HepG2 (cell line): Measurements from ENCODE around the gene WDR13. TPM values are rescaled to one million over a fixed set of nuclear protein-coding genes. Genes with fewer than 3 reads are reported as not detected.

Source experiments
- ATAC-seq: fragments of 200-7000 bp; cut with Tn5 transposase; 3 replicates; pipeline ENCODE4 v1.9.1; 2020; ENCODE audit warnings: mild to moderate bottlenecking, moderate library complexity
- BruUV-seq: library from RNA; stranded (reverse); fragments of 400-500 nt; replicated peaks from 2 replicates; lab custom pipeline; 2021; lab: Mats Ljungman, UMichigan
- CTCF ChIA-PET: fragments of 300-600 bp; formaldehyde crosslinking; extraction: SDS; loops from one replicate; lab custom pipeline; 2021; ENCODE audit warnings: low total read pairs, inconsistent platforms, low intra/inter-chr PET ratio; lab: Yijun Ruan, JAX
- POLR2A ChIA-PET: fragments of 350-600 bp; sonication (Branson Sonifier 250); formaldehyde crosslinking; loops from one replicate; lab custom pipeline; 2020; ENCODE audit warnings: antibody characterized with exemption, inconsistent platforms; lab: Yijun Ruan, JAX
- DNase-seq: peaks from one replicate; pipeline ENCODE4 v3.0.0-alpha.2; 2015; ENCODE audit warnings: low spot score
- FAIRE-seq: peaks from 3 replicates; lab custom pipeline; 2011; peaks lifted over from hg19 to GRCh38; lab: Jason Lieb, UNC
- H2AFZ ChIP-seq: one replicate; pipeline ENCODE4 v1.6.1; 2011; ENCODE audit warnings: low read length, inconsistent platforms
- H3K27ac ChIP-seq: fragments of 300-600 bp; 3 replicates; pipeline ENCODE4 v1.8.0; 2011; ENCODE audit warnings: mixed run types, mild to moderate bottlenecking, mixed read lengths, low read length, inconsistent platforms; ENCODE audit not compliant: insufficient read depth; ENCODE audit errors: extremely low read length
- H3K27me3 ChIP-seq, 2 experiments: fragments of 200-600 bp in 1 of 2; 2 replicates in 1 of 2; 3 replicates in 1 of 2; pipeline versions ENCODE4 v1.6.0 to v1.8.0; 2011; ENCODE audit warnings: low read length in 2 of 2, mild to moderate bottlenecking in 2 of 2, moderate library complexity in 2 of 2, inconsistent platforms in 1 of 2; ENCODE audit not compliant: insufficient read depth in 2 of 2, control insufficient read depth in 1 of 2
- H3K36me3 ChIP-seq, 2 experiments: fragments of 200-600 bp in 1 of 2; replicated peaks in 1 of 2; 2 replicates in 1 of 2; 3 replicates in 1 of 2; pipeline versions ENCODE4 v1.5.1 to v1.8.0; 2011; ENCODE audit warnings: low read length in 2 of 2, inconsistent platforms in 1 of 2; ENCODE audit not compliant: insufficient read depth in 2 of 2, control insufficient read depth in 1 of 2
- H3K4me1 ChIP-seq: 2 replicates; pipeline ENCODE4 v1.5.1; 2012; ENCODE audit warnings: low read length, inconsistent platforms; ENCODE audit not compliant: insufficient read depth
- H3K4me2 ChIP-seq: 2 replicates; pipeline ENCODE4 v1.6.0; 2011; ENCODE audit warnings: low read depth, low read length, inconsistent platforms
- H3K4me3 ChIP-seq, 3 experiments: fragments of 200-600 bp in 1 of 3; sonication (generic), shearing (Covaris generic) in 1 of 3; replicated peaks in 1 of 3; 2 replicates each; pipeline ENCODE4 v1.5.1; 2011 to 2016; ENCODE audit warnings: low read length in 3 of 3, inconsistent platforms in 2 of 3, low read depth in 2 of 3, mild to moderate bottlenecking in 2 of 3, control low read depth in 1 of 3, mixed read lengths in 1 of 3; ENCODE audit not compliant: insufficient read depth in 1 of 3
- H3K79me2 ChIP-seq: one replicate; pipeline ENCODE4 v1.6.1; 2011; ENCODE audit warnings: low read length, inconsistent platforms; ENCODE audit not compliant: insufficient read depth
- H3K9ac ChIP-seq: 2 replicates; pipeline ENCODE4 v1.6.0; 2011; ENCODE audit warnings: mild to moderate bottlenecking, low read depth, low read length, inconsistent platforms; ENCODE audit not compliant: insufficient read depth
- H3K9me3 ChIP-seq: 2 replicates; pipeline ENCODE4 v1.5.1; 2012; ENCODE audit warnings: mild to moderate bottlenecking, low read length
- H4K20me1 ChIP-seq: 2 replicates; pipeline ENCODE4 v1.6.0; 2011; ENCODE audit warnings: inconsistent platforms, mild to moderate bottlenecking, low read length, moderate library complexity; ENCODE audit not compliant: insufficient read depth
- AGO2 ChIP-seq: fragments of 200-400 bp; formaldehyde crosslinking; optimal IDR thresholded peaks from 2 replicates; pipeline ENCODE3; 2017; ENCODE audit warnings: mild to moderate bottlenecking, low read depth, low read length, moderate library complexity
- ATF4 ChIP-seq, 2 experiments: fragments of 450-650 bp in 1 of 2; sonication (generic) in 1 of 2; formaldehyde crosslinking; IDR thresholded peaks; 2 replicates each; pipeline versions ENCODE4 v1.5.0 to v1.8.0; 2020 to 2022; ENCODE audit warnings: mild to moderate bottlenecking in 1 of 2, missing genetic modification reagents in 1 of 2
- EHMT2 ChIP-seq: fragments of 200-600 bp; sonication (generic); IDR thresholded peaks from 2 replicates; pipeline ENCODE4 v1.7.0; 2017; ENCODE audit warnings: antibody characterized with exemption, low read depth, low read length, borderline replicate concordance
- HMGXB4 ChIP-seq, 2 experiments: sonication (generic) in 1 of 2; formaldehyde crosslinking in 1 of 2; IDR thresholded peaks; 2 replicates each; pipeline versions ENCODE4 v1.4.0 to v1.6.1; 2018 to 2020; ENCODE audit warnings: missing genetic modification reagents in 2 of 2, borderline replicate concordance in 1 of 2, low read depth in 1 of 2, mild to moderate bottlenecking in 1 of 2, missing biosample characterization in 1 of 2
- LRRFIP1 ChIP-seq: sonication (generic); formaldehyde crosslinking; conservative IDR thresholded peaks from 2 replicates; pipeline ENCODE4 v1.4.0; 2020; ENCODE audit warnings: missing genetic modification reagents
- NFE2L2 ChIP-seq: fragments of 150-350 bp; IDR thresholded peaks from 2 replicates; pipeline ENCODE4 v1.6.1; 2014; ENCODE audit warnings: low read length
- THYN1 ChIP-seq: sonication (generic); formaldehyde crosslinking; IDR thresholded peaks from 2 replicates; pipeline ENCODE4 v1.8.1; 2023; ENCODE audit warnings: low read depth, mild to moderate bottlenecking, moderate library complexity, missing genetic modification reagents, borderline replicate concordance
- WIZ ChIP-seq: sonication (generic); formaldehyde crosslinking; IDR thresholded peaks from 2 replicates; pipeline ENCODE4 v1.5.1; 2020; ENCODE audit warnings: mild to moderate bottlenecking, missing genetic modification reagents
- ZBTB1 ChIP-seq: sonication (generic); formaldehyde crosslinking; IDR thresholded peaks from 2 replicates; pipeline ENCODE4 v1.4.0; 2020; ENCODE audit warnings: missing genetic modification reagents, borderline replicate concordance
- ZNF44 ChIP-seq: sonication (generic); formaldehyde crosslinking; IDR thresholded peaks from 2 replicates; pipeline ENCODE4 v1.5.1; 2020; ENCODE audit warnings: mild to moderate bottlenecking, missing genetic modification reagents
- WGBS: methylation state at CpG from one replicate; pipeline ENCODE4 v1.1.6; 2017; ENCODE audit warnings: low lambda C conversion rate; 5-methylcytosine and 5-hydroxymethylcytosine counted together
- in situ Hi-C: cut with HindIII; loops from 2 replicates; pipeline ENCODE4 v1.10.0; 2017; ENCODE audit warnings: low pct_unique_long_range_greater_than_20kb; ENCODE audit not compliant: extremely low pct_ligation_motif_present
- intact Hi-C: fragments of 100-400 bp; cut with micrococcal nuclease; formaldehyde crosslinking; loops from one replicate; pipeline ENCODE4 v1.10.0; 2022; ENCODE audit not compliant: unreplicated experiment
- polyA plus RNA-seq, 8 experiments: library from polyadenylated mRNA; depleted of rRNA in 3 of 8; stranded (reverse) in 7 of 8; unstranded in 1 of 8; fragments of >200 nt; fragmentation: Illumina TruSeq in 4 of 8; extraction: Trizol in 4 of 8; gene quantifications; 2 replicates each; pipeline versions ENCODE4 v1.2.1 to v1.2.3, GENCODE V29; 2011 to 2016; ENCODE audit warnings: low read depth in 4 of 8, missing spikeins in 1 of 8, mixed read lengths in 1 of 8; ENCODE audit not compliant: insufficient read depth in 1 of 8
- total RNA-seq, 5 experiments: library from RNA; depleted of rRNA; stranded (reverse); fragments of >200 nt; fragmentation: Illumina TruSeq; extraction: Trizol; gene quantifications; 2 replicates each; pipeline ENCODE4 v1.2.3, GENCODE V29; 2016; ENCODE audit warnings: low read depth in 1 of 5

Gene WDR13
- total and polyA plus RNA-seq, 2 of the 13 experiments (the other 11 are each of a cell fraction or from before 2014, with no cell fraction given): 28.7 to 37.1 TPM

DNA sequence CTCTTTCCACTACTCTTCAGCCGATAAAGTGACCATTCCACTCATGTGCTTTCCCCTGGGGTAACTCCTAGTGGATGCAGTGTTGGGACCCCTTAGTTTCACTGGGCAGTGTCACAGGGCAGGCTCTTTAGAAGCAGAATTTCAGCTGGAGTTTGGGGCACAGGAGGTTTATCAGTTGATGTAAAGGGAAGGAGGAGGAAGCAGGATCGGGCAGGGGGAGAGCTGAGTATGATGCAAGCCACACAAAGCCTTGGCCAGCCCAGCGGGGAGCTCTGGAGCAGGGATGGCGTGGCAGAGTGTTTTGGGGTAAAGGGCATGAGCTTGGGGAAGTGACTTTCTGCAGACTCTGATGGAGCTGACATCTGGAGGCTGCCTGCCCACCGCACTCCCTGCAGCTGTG, 19.3 kb downstream of the WDR13 start:
- DNase-seq: no peak
- ChIA-PET POLR2A (interaction anchor here (1.4 kb wide), 1 partner anchor 42 kb away, joined by 3 read pairs; the partner anchor contains the start of gene RBM3), CTCF (no interaction called here)
- Histone ChIP-seq H3K27ac (no peak overlapping the region), H3K4me2 (0 out of 2 replicates have a peak overlapping the region, but pooled peaks have one; percentile 3), H4K20me1 (no peaks in the 10 kb centered on the region), H3K27me3 (no peaks in the 10 kb centered on the region), H3K79me2 (no peaks in the 10 kb centered on the region), H3K4me3 (no peak overlapping the region), H3K4me1 (peaks cover 31% of the 10 kb centered on the region), H3K9ac (no peak overlapping the region), H2AFZ (no peak overlapping the region)
- intact Hi-C loops: no loop called here
- BruUV-seq: no TSS peak
- in situ Hi-C loops: no loop called here
- TF ChIP-seq AGO2: no peak
- TF ChIP-seq THYN1 (CRISPR knock-in tag): no peak
- peak in 1 of 2 experiments; percentile 40; a peak in 1 of 4 replicates for TF ChIP-seq ATF4 (CRISPR knock-in tag; IDR thresholded peaks at IDR 0.05)
- TF ChIP-seq, all 625 proteins: peak for 1
- ATAC-seq (peak; percentile 35; the same call in 2 of the 3 replicates), FAIRE-seq (no peak)
- Histone ChIP-seq H3K36me3 (no peaks in the 10 kb centered on the region), H3K9me3 (no peaks in the 10 kb centered on the region)
- 0% methylated on average over 1 of the region's 5 CpGs for WGBS

- Histone ChIP-seq H3K79me2 (no peaks in the 10 kb centered on the region), H3K36me3 (no peaks in the 10 kb centered on the region), H3K4me2 (no peak overlapping the region), H3K27me3 (no peaks in the 10 kb centered on the region), H3K27ac (no peak overlapping the region), H3K9me3 (no peaks in the 10 kb centered on the region), H2AFZ (no peak overlapping the region), H4K20me1 (no peaks in the 10 kb centered on the region), H3K9ac (no peak overlapping the region), H3K4me1 (peaks cover 20% of the 10 kb centered on the region), H3K4me3 (no peak overlapping the region)
- in situ Hi-C loops: no loop called here
- ATAC-seq (no peak), FAIRE-seq (no peak), DNase-seq (no peak)
- BruUV-seq: no TSS peak
- POLR2A ChIA-PET: no interaction called here
- intact Hi-C loops: no loop called here
- CTCF ChIA-PET: no interaction called here
- WGBS: 20% methylated on average over 3 of the region's 8 CpGs
- no peak for TF ChIP-seq LRRFIP1 (CRISPR knock-in tag)
- TF ChIP-seq NFE2L2: no peak
- no peak for TF ChIP-seq WIZ (CRISPR knock-in tag)
- TF ChIP-seq ZBTB1 (CRISPR knock-in tag): no peak
- TF ChIP-seq EHMT2: no peak
- TF ChIP-seq ZNF44 (CRISPR knock-in tag): no peak
- TF ChIP-seq HMGXB4 (CRISPR knock-in tag; IDR thresholded peaks at IDR 0.05; ENCODE audit: borderline replicate concordance in 1 of 2, low read depth in 1 of 2): no peak
These were observed 20.4 kb downstream of the WDR13 start for GRCh38 chrX:48617542-48618340.
